ENCODE measurements around the gene IGFN1.

GRCh38 chr1:201167041-201167991, 23.3 kb upstream of the IGFN1 start:
- no peak for TF ChIP-seq CTCF (IDR thresholded peaks at IDR 0.05)
- no peak for TF ChIP-seq POLR2A (IDR thresholded peaks at IDR 0.05)

Measured in esophagus squamous epithelium (tissue), 4 donors.